WTC11 (cell line): ENCODE data around the gene CUL1. TPM values are rescaled to one million over a fixed set of nuclear protein-coding genes. Genes with fewer than 3 reads are reported as not detected.
"Not testable (repeated sequence)": the region's sequence is repeated elsewhere in the genome, so short reads cannot be mapped to it uniquely, and the experiment has no call there.

Experiments
- ATAC-seq: fragments of 200-7000 bp; cut with Tn5 transposase; 2 replicates; pipeline ENCODE4 v1.10.0; 2021; ENCODE audit warnings: mild to moderate bottlenecking, moderate library complexity
- CTCF ChIA-PET: fragments of 300-600 bp; sonication (Branson Sonifier 250); formaldehyde crosslinking; loops from one replicate; lab custom pipeline; 2021; ENCODE audit warnings: antibody characterized with exemption; lab: Charles Lee
- POLR2A ChIA-PET: fragments of 350-600 bp; sonication (Branson Sonifier 250); formaldehyde crosslinking; loops from one replicate; lab custom pipeline; 2021; ENCODE audit warnings: antibody characterized with exemption; lab: Charles Lee
- DNase-seq: peaks from one replicate; pipeline ENCODE4 v3.0.0; 2021; ENCODE audit warnings: low spot score
- H3K27ac Mint-ChIP-seq: 2 replicates; pipeline ENCODE4 v1.8.0; 2021; ENCODE audit warnings: mixed read lengths
- H3K27me3 Mint-ChIP-seq: 2 replicates; pipeline ENCODE4 v1.8.0; 2021; ENCODE audit warnings: low read depth, mild to moderate bottlenecking, moderate library complexity, mixed read lengths
- H3K36me3 Mint-ChIP-seq: 2 replicates; pipeline ENCODE4 v1.8.0; 2021; ENCODE audit warnings: mixed read lengths
- H3K4me1 Mint-ChIP-seq: 2 replicates; pipeline ENCODE4 v1.8.0; 2022; ENCODE audit warnings: mixed read lengths
- H3K4me3 Mint-ChIP-seq: 2 replicates; pipeline ENCODE4 v1.8.0; 2021; ENCODE audit warnings: mild to moderate bottlenecking, moderate library complexity, mixed read lengths
- H3K9me3 Mint-ChIP-seq: 2 replicates; pipeline ENCODE4 v1.8.0; 2021; ENCODE audit warnings: mixed read lengths
- CBFB ChIP-seq: sonication (generic); formaldehyde crosslinking; IDR thresholded peaks from 2 replicates; pipeline ENCODE4 v1.8.1; 2022; ENCODE audit warnings: mild to moderate bottlenecking, low read depth, missing genetic modification reagents
- CREM ChIP-seq: sonication (generic); formaldehyde crosslinking; IDR thresholded peaks from 2 replicates; pipeline ENCODE4 v1.8.1; 2022; ENCODE audit warnings: mild to moderate bottlenecking, missing genetic modification reagents, moderate library complexity
- GABPB1 ChIP-seq: sonication (generic); formaldehyde crosslinking; IDR thresholded peaks from 2 replicates; pipeline ENCODE4 v1.8.1; 2023; ENCODE audit warnings: mild to moderate bottlenecking, missing genetic modification reagents
- GTF2I ChIP-seq: fragments of 250-450 bp; sonication (Bioruptor Pico); conservative IDR thresholded peaks from 2 replicates; pipeline ENCODE4 v1.4.0; 2021; ENCODE audit warnings: mild to moderate bottlenecking
- NFATC4 ChIP-seq: fragments of 250-450 bp; sonication (Bioruptor Pico); IDR thresholded peaks from 2 replicates; pipeline ENCODE4 v1.9.0; 2021; ENCODE audit warnings: mild to moderate bottlenecking
- NFYB ChIP-seq: sonication (generic); formaldehyde crosslinking; conservative IDR thresholded peaks from 2 replicates; pipeline ENCODE4 v1.8.0; 2022; ENCODE audit warnings: low read depth, missing genetic modification reagents
- PRRX2 ChIP-seq: fragments of 250-450 bp; sonication (Bioruptor Pico); IDR thresholded peaks from 2 replicates; pipeline ENCODE4 v1.8.0; 2021; ENCODE audit warnings: mild to moderate bottlenecking
- ZBTB21 ChIP-seq: sonication (generic); formaldehyde crosslinking; IDR thresholded peaks from 2 replicates; pipeline ENCODE4 v1.8.1; 2023; ENCODE audit warnings: mild to moderate bottlenecking, missing genetic modification reagents, borderline replicate concordance
- ZNF138 ChIP-seq: sonication (generic); formaldehyde crosslinking; conservative IDR thresholded peaks from 2 replicates; pipeline ENCODE4 v1.8.1; 2022; ENCODE audit warnings: mild to moderate bottlenecking, moderate library complexity, missing genetic modification reagents
- ZNF671 ChIP-seq: fragments of 250-450 bp; sonication (Bioruptor Pico); IDR thresholded peaks from 2 replicates; pipeline ENCODE4 v1.8.0; 2021; ENCODE audit warnings: mild to moderate bottlenecking
- total RNA-seq: library from RNA; stranded (reverse); gene quantifications from 3 replicates; pipeline ENCODE4 v1.2.3, GENCODE V29; 2021
- TF ChIP-seq, protein P1 (sequence below): sonication (generic); formaldehyde crosslinking; IDR thresholded peaks from 2 replicates; pipeline ENCODE4 v1.8.1; 2023; ENCODE audit warnings: mild to moderate bottlenecking, missing genetic modification reagents, moderate library complexity
- TF ChIP-seq, protein P2 (sequence below): sonication (generic); formaldehyde crosslinking; IDR thresholded peaks from 2 replicates; pipeline ENCODE4 v1.8.1; 2023; ENCODE audit warnings: mild to moderate bottlenecking, missing genetic modification reagents, moderate library complexity
- TF ChIP-seq, protein P3 (sequence below): sonication (generic); formaldehyde crosslinking; IDR thresholded peaks from 2 replicates; pipeline ENCODE4 v1.8.1; 2022; ENCODE audit warnings: mild to moderate bottlenecking, missing genetic modification reagents, moderate library complexity, borderline replicate concordance
- TF ChIP-seq, protein P4 (sequence below): fragments of 250-450 bp; sonication (Bioruptor Pico); IDR thresholded peaks from 2 replicates; pipeline ENCODE4 v1.8.0; 2021; ENCODE audit warnings: mild to moderate bottlenecking
- TF ChIP-seq, protein P5 (sequence below): sonication (generic); formaldehyde crosslinking; IDR thresholded peaks from 2 replicates; pipeline ENCODE4 v1.8.1; 2022; ENCODE audit warnings: low read depth, mild to moderate bottlenecking, moderate library complexity, missing genetic modification reagents, borderline replicate concordance
- TF ChIP-seq, protein P6 (sequence below): sonication (generic); formaldehyde crosslinking; IDR thresholded peaks from 2 replicates; pipeline ENCODE4 v1.8.0; 2022; ENCODE audit warnings: mild to moderate bottlenecking, missing genetic modification reagents
- TF ChIP-seq, protein P7 (sequence below): sonication (generic); formaldehyde crosslinking; conservative IDR thresholded peaks from 2 replicates; pipeline ENCODE4 v1.8.1; 2022; ENCODE audit warnings: mild to moderate bottlenecking, missing genetic modification reagents
- TF ChIP-seq, protein P8 (sequence below): sonication (generic); formaldehyde crosslinking; IDR thresholded peaks from 2 replicates; pipeline ENCODE4 v1.8.0; 2022; ENCODE audit warnings: mild to moderate bottlenecking, missing genetic modification reagents

The CUL1 gene
- total RNA-seq, 1 experiment from 2014 or later: 50.5 TPM

DNA sequence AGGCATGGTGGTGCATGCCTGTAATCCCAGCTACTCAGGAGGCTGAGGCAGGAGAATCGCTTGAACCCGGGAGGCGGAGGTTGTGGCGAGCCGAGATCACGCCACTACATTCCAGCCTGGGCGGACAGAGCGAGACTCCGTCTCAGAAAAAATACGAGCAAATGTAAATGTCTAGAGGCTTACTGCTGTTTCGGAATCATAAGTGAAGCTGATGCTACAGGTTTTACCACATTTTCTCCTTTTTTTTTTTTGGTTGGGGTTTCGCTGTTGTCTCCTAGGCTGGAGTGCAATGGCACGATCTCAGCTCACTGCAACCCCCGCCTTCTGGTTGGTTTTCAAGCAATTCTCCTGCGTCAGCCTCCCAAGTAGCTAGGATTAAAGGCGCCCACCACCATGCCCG lies 11.7 kb downstream of the CUL1 start:
- ChIA-PET POLR2A (interaction anchor here (0.7 kb wide), 1 partner anchor 10 kb away, joined by 3 read pairs; no protein-coding TSS in a partner anchor), CTCF (interaction anchor here (1.2 kb wide), 1 partner anchor 37 kb away, joined by 6 read pairs; no protein-coding TSS in a partner anchor)
- not testable (repeated sequence) for H3K4me3 Mint-ChIP-seq, ATAC-seq, H3K9me3 Mint-ChIP-seq, H3K36me3 Mint-ChIP-seq, DNase-seq, H3K27ac Mint-ChIP-seq, H3K27me3 Mint-ChIP-seq
- peaks cover 68% of the 10 kb centered on the region for H3K4me1 Mint-ChIP-seq

DNA sequence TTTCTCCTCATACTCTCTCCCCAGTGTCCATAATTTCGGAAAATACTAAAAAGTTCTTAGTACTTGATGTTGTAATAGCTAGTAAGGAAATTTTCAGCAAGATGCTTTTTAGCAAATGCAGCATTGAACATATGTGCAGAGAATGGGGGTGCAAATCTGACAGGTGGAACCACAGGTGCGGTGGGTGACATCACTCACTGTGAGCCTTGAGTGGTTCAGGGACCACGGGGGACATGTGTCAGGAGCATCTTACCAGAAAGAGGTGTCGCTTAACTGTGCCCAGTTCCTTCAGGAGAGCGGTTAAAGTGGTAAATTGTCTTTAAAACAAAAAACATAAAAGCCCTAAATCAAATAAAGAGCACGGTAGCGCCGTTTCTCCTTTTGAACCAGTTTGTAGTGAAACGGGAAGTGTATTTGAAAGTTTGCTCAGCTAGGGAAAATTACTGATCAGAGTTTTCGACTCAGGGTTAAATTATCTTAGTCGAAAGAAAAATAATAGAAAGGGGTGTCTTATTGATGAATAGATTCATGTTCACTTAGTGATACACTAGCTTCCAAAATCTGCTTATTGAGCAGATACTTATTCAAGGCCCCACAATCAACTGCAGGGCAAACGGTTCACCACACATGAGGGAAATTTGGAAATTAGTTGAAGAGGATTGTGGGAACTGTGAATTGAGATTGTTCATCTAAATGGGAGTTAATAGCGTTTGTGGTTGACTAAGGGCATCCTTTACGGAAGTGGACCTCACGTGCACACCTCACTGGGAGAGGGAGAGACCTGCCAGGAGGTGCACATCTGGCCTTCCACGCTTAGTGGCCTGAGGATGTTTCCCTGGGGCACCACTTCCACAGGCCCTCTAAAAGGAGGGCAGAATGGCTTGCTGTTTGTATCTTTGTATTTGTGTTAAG lies 12.7 kb downstream of the CUL1 start:
- peaks cover 1% of the 10 kb centered on the region for H3K9me3 Mint-ChIP-seq
- DNase-seq (no peak), ATAC-seq (no peak)
- H3K27me3 Mint-ChIP-seq: no peaks in the 10 kb centered on the region
- no peaks in the 10 kb centered on the region; the same call in 1 of the 2 replicates for H3K36me3 Mint-ChIP-seq
- no peak overlapping the region for H3K4me3 Mint-ChIP-seq
- H3K4me1 Mint-ChIP-seq: peaks cover 58% of the 10 kb centered on the region
- CTCF ChIA-PET: interaction anchor here (1.2 kb wide), 1 partner anchor 9 kb away, joined by 3 read pairs; no protein-coding TSS in a partner anchor
- TF ChIP-seq, protein P1, sequence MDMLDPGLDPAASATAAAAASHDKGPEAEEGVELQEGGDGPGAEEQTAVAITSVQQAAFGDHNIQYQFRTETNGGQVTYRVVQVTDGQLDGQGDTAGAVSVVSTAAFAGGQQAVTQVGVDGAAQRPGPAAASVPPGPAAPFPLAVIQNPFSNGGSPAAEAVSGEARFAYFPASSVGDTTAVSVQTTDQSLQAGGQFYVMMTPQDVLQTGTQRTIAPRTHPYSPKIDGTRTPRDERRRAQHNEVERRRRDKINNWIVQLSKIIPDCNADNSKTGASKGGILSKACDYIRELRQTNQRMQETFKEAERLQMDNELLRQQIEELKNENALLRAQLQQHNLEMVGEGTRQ (CRISPR knock-in tag): no peak
- TF ChIP-seq ZBTB21 (CRISPR knock-in tag): no peak
- TF ChIP-seq NFATC4 (CRISPR knock-in tag): no peak
- TF ChIP-seq CREM (CRISPR knock-in tag): no peak
- TF ChIP-seq CBFB (CRISPR knock-in tag): no peak
- TF ChIP-seq GTF2I: no peak
- TF ChIP-seq, protein P2, sequence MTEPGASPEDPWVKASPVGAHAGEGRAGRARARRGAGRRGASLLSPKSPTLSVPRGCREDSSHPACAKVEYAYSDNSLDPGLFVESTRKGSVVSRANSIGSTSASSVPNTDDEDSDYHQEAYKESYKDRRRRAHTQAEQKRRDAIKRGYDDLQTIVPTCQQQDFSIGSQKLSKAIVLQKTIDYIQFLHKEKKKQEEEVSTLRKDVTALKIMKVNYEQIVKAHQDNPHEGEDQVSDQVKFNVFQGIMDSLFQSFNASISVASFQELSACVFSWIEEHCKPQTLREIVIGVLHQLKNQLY: no peak
- TF ChIP-seq NFYB (CRISPR knock-in tag): no peak
- TF ChIP-seq, protein P3, sequence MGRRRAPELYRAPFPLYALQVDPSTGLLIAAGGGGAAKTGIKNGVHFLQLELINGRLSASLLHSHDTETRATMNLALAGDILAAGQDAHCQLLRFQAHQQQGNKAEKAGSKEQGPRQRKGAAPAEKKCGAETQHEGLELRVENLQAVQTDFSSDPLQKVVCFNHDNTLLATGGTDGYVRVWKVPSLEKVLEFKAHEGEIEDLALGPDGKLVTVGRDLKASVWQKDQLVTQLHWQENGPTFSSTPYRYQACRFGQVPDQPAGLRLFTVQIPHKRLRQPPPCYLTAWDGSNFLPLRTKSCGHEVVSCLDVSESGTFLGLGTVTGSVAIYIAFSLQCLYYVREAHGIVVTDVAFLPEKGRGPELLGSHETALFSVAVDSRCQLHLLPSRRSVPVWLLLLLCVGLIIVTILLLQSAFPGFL: no peak
- no peak for TF ChIP-seq ZNF671 (CRISPR knock-in tag)
- TF ChIP-seq ZNF138 (CRISPR knock-in tag): no peak
- TF ChIP-seq, protein P4, sequence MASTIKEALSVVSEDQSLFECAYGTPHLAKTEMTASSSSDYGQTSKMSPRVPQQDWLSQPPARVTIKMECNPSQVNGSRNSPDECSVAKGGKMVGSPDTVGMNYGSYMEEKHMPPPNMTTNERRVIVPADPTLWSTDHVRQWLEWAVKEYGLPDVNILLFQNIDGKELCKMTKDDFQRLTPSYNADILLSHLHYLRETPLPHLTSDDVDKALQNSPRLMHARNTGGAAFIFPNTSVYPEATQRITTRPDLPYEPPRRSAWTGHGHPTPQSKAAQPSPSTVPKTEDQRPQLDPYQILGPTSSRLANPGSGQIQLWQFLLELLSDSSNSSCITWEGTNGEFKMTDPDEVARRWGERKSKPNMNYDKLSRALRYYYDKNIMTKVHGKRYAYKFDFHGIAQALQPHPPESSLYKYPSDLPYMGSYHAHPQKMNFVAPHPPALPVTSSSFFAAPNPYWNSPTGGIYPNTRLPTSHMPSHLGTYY (CRISPR knock-in tag): no peak
- no peak for TF ChIP-seq GABPB1 (CRISPR knock-in tag)
- TF ChIP-seq, protein P5, sequence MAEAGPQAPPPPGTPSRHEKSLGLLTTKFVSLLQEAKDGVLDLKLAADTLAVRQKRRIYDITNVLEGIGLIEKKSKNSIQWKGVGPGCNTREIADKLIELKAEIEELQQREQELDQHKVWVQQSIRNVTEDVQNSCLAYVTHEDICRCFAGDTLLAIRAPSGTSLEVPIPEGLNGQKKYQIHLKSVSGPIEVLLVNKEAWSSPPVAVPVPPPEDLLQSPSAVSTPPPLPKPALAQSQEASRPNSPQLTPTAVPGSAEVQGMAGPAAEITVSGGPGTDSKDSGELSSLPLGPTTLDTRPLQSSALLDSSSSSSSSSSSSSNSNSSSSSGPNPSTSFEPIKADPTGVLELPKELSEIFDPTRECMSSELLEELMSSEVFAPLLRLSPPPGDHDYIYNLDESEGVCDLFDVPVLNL (CRISPR knock-in tag): no peak
- TF ChIP-seq, protein P6, sequence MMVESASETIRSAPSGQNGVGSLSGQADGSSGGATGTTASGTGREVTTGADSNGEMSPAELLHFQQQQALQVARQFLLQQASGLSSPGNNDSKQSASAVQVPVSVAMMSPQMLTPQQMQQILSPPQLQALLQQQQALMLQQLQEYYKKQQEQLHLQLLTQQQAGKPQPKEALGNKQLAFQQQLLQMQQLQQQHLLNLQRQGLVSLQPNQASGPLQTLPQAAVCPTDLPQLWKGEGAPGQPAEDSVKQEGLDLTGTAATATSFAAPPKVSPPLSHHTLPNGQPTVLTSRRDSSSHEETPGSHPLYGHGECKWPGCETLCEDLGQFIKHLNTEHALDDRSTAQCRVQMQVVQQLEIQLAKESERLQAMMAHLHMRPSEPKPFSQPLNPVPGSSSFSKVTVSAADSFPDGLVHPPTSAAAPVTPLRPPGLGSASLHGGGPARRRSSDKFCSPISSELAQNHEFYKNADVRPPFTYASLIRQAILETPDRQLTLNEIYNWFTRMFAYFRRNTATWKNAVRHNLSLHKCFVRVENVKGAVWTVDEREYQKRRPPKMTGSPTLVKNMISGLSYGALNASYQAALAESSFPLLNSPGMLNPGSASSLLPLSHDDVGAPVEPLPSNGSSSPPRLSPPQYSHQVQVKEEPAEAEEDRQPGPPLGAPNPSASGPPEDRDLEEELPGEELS (CRISPR knock-in tag): no peak
- TF ChIP-seq, protein P7, sequence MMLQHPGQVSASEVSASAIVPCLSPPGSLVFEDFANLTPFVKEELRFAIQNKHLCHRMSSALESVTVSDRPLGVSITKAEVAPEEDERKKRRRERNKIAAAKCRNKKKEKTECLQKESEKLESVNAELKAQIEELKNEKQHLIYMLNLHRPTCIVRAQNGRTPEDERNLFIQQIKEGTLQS: no peak
- TF ChIP-seq, protein P8, sequence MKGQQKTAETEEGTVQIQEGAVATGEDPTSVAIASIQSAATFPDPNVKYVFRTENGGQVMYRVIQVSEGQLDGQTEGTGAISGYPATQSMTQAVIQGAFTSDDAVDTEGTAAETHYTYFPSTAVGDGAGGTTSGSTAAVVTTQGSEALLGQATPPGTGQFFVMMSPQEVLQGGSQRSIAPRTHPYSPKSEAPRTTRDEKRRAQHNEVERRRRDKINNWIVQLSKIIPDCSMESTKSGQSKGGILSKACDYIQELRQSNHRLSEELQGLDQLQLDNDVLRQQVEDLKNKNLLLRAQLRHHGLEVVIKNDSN (CRISPR knock-in tag): no peak
- TF ChIP-seq PRRX2: no peak
- TF ChIP-seq, all 79 proteins: peak for 0
- H3K27ac Mint-ChIP-seq: peak overlapping the region; percentile 32
- POLR2A ChIA-PET: interaction anchor here (0.7 kb wide), 1 partner anchor 11 kb away, joined by 3 read pairs; no protein-coding TSS in a partner anchor
